ENCODE measurements around the gene YWHAE. TPM values are rescaled to one million over a fixed set of nuclear protein-coding genes. Genes with fewer than 3 reads are reported as not detected.
"Not testable (repeated sequence)": the region's sequence is repeated elsewhere in the genome, so short reads cannot be mapped to it uniquely, and the experiment has no call there.

The YWHAE gene
- total RNA-seq, 1 experiment from 2014 or later: 1,033 TPM

- TF ChIP-seq ARID4B (CRISPR knock-in tag; IDR thresholded peaks at IDR 0.05; ENCODE audit: borderline replicate concordance) (no peak), USF2 (CRISPR knock-in tag; IDR thresholded peaks at IDR 0.05) (no peak), NR1H2 (CRISPR knock-in tag; IDR thresholded peaks at IDR 0.05) (no peak), ZNF138 (CRISPR knock-in tag; conservative IDR thresholded peaks at IDR 0.05) (no peak), KAT7 (CRISPR knock-in tag; IDR thresholded peaks at IDR 0.05; ENCODE audit: borderline replicate concordance) (no peak), JUN (CRISPR knock-in tag; IDR thresholded peaks at IDR 0.05) (no peak)
Measured at GRCh38 chr17:1313270-1314005, 86.6 kb downstream of the YWHAE start (continued).

- H3K4me3 Mint-ChIP-seq: no peak overlapping the region
- no peaks in the 10 kb centered on the region for H3K9me3 Mint-ChIP-seq
- H3K36me3 Mint-ChIP-seq: no peaks in the 10 kb centered on the region
- CTCF ChIA-PET: no interaction called here
- H3K27me3 Mint-ChIP-seq (ENCODE audit: low read depth): no peaks in the 10 kb centered on the region
- no peaks in the 10 kb centered on the region for H3K4me1 Mint-ChIP-seq
- POLR2A ChIA-PET: no interaction called here
- DNase-seq (ENCODE audit: low spot score): peak; percentile 69
- H3K27ac Mint-ChIP-seq: no peak overlapping the region
- TF ChIP-seq, protein P1, sequence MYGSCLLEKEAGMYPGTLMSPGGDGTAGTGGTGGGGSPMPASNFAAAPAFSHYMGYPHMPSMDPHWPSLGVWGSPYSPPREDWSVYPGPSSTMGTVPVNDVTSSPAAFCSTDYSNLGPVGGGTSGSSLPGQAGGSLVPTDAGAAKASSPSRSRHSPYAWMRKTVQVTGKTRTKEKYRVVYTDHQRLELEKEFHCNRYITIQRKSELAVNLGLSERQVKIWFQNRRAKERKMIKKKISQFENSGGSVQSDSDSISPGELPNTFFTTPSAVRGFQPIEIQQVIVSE (CRISPR knock-in tag; IDR thresholded peaks at IDR 0.05; ENCODE audit: borderline replicate concordance): no peak
- TF ChIP-seq, protein P2, sequence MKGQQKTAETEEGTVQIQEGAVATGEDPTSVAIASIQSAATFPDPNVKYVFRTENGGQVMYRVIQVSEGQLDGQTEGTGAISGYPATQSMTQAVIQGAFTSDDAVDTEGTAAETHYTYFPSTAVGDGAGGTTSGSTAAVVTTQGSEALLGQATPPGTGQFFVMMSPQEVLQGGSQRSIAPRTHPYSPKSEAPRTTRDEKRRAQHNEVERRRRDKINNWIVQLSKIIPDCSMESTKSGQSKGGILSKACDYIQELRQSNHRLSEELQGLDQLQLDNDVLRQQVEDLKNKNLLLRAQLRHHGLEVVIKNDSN (CRISPR knock-in tag; IDR thresholded peaks at IDR 0.05): peak; percentile 84
- TF ChIP-seq USF2 (CRISPR knock-in tag; IDR thresholded peaks at IDR 0.05): peak; percentile 86
- no peak for TF ChIP-seq TEAD4 (CRISPR knock-in tag; IDR thresholded peaks at IDR 0.05)
- no peak for TF ChIP-seq FOXP1 (CRISPR knock-in tag; IDR thresholded peaks at IDR 0.05; ENCODE audit: borderline replicate concordance)
- ATAC-seq: peak; percentile 75
Measured at GRCh38 chr17:1312261-1312870, 87.7 kb downstream of the YWHAE start.

- H3K9me3 Mint-ChIP-seq; DNase-seq (ENCODE audit: low spot score); H3K27me3 Mint-ChIP-seq (ENCODE audit: low read depth); H3K27ac Mint-ChIP-seq; H3K36me3 Mint-ChIP-seq; H3K4me3 Mint-ChIP-seq; ATAC-seq; POLR2A ChIA-PET; CTCF ChIA-PET; H3K4me1 Mint-ChIP-seq: not testable (repeated sequence)
Measured at GRCh38 chr17:1307829-1308228, 92.2 kb downstream of the YWHAE start.

All from WTC11 (cell line).